Stimulated activated memory B cell treated with anti-CD40 and anti-IgM and Interleukin-4, amounts not matched to agents 10 μg/mL and 1 μg/mL and 100 μg/mL, for 72 hours (primary cell): Measurements from ENCODE around the gene CSNK1G1.

Source experiments
- ATAC-seq: fragments of 150-1000 bp; cut with Tn5 transposase; 2 replicates; pipeline ENCODE4 v1.10.0; 2021
- H3K27ac Mint-ChIP-seq: one replicate; pipeline ENCODE4 v1.8.0; 2022; ENCODE audit warnings: mild to moderate bottlenecking, mixed read lengths
- H3K27me3 Mint-ChIP-seq: one replicate; pipeline ENCODE4 v1.8.0; 2022; ENCODE audit warnings: mixed read lengths
- H3K36me3 Mint-ChIP-seq: one replicate; pipeline ENCODE4 v1.8.0; 2022; ENCODE audit warnings: mixed read lengths
- H3K4me1 Mint-ChIP-seq: one replicate; pipeline ENCODE4 v1.8.0; 2022; ENCODE audit warnings: mixed read lengths
- H3K4me3 Mint-ChIP-seq: one replicate; pipeline ENCODE4 v1.8.0; 2022; ENCODE audit warnings: mild to moderate bottlenecking, moderate library complexity, mixed read lengths
- H3K9me3 Mint-ChIP-seq: one replicate; pipeline ENCODE4 v1.8.0; 2022; ENCODE audit warnings: mixed read lengths

Gene CSNK1G1

DNA sequence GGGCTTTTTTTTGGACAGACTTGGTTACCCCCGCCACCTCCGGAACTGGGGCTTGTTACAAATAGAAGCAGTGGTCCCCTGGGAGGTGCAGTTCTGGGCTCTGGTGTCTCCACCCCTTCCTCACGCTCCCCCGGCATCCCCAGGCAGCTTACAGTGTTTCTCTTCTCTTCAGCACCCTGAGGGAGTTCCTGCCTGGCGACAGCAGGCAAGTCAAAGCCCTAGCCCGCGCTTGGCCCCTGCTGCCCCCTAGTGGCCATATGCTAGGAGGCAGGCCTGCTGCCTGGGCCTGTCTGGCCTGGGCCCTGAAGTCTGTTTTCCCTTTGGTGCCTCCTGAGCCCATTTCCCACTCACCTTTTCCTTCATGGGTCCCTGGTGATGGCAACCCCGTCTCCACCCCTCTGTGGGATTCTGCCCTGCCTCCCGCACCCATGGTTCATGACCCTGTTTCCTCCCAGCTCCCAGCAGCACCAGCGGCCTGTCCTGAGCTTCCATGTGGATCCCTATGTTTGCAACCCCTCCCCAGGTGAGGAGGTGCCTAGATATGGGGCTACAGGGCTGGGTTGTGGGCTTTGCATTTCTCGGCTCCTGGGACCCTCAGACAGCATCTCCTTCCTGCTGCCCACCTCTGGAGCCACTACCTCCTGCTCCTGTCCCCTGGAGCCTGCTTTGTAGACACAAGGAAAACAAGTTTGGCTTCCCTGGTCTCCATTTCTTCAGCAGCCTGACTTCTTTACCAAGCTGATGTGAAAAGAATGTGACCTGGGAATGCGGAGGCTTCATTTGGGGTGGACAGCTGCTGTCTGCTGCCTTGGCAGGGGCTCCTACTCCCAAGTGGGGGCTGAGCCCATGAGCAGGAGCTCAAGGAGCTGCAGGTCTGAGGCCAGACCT, 202.2 kb downstream of the CSNK1G1 start:
- no peaks in the 10 kb centered on the region for H3K27me3 Mint-ChIP-seq
- peaks cover 79% of the 10 kb centered on the region for H3K4me1 Mint-ChIP-seq
- H3K4me3 Mint-ChIP-seq, result peak overlapping the region; percentile 92
- peaks cover 41% of the 10 kb centered on the region for H3K36me3 Mint-ChIP-seq
- peak overlapping the region; percentile 50 for H3K27ac Mint-ChIP-seq
- peak; percentile 91 for ATAC-seq
- H3K9me3 Mint-ChIP-seq, result no peaks in the 10 kb centered on the region

DNA sequence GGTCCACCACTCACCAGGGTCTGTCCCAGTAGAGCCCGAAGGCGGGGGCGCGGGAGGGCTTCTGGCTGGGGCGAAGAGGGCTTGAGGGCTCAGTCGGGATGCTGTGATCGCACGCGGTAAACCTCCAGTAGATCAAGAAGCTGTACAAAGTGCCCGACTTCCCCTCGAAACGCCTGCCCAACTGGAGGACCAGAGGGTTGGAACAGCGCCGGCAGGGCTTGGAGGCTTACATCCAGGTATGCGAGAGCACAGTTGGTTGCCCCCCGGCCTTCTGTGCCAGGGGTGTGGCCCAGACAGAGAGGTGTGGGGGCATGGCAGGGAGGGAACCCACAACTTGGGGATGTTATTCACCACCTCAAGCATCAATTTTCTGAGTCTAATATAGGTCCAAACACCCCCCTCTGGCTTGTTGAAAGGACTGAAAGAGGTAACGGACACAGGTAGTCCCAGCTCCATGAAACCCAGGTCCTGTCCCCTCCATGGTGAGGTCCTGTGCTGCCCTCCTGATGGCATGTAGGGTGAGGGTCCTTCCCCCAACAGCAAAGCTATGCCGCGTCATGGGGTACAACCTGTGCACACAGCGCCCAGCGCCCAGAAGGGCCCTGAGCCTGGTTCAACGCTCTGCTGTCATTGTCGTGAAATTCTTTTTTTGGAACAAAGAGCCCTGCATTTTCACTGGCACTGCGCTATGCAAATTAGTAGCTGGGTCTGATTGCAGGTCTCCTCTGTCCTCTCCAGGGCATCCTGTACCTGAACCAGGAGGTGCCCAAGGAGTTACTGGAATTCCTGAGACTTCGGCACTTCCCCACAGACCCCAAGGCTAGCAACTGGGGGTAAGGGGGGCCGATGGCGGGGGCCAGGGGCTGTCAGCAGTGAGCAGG, 203.2 kb downstream of the CSNK1G1 start:
- peaks cover 31% of the 10 kb centered on the region for H3K36me3 Mint-ChIP-seq
- H3K27me3 Mint-ChIP-seq, result no peaks in the 10 kb centered on the region
- H3K9me3 Mint-ChIP-seq, result no peaks in the 10 kb centered on the region
- H3K4me3 Mint-ChIP-seq, result peak overlapping the region; percentile 92
- H3K4me1 Mint-ChIP-seq, result peaks cover 70% of the 10 kb centered on the region
- H3K27ac Mint-ChIP-seq, result peak overlapping the region; percentile 50
- ATAC-seq, result peak; percentile 58

DNA sequence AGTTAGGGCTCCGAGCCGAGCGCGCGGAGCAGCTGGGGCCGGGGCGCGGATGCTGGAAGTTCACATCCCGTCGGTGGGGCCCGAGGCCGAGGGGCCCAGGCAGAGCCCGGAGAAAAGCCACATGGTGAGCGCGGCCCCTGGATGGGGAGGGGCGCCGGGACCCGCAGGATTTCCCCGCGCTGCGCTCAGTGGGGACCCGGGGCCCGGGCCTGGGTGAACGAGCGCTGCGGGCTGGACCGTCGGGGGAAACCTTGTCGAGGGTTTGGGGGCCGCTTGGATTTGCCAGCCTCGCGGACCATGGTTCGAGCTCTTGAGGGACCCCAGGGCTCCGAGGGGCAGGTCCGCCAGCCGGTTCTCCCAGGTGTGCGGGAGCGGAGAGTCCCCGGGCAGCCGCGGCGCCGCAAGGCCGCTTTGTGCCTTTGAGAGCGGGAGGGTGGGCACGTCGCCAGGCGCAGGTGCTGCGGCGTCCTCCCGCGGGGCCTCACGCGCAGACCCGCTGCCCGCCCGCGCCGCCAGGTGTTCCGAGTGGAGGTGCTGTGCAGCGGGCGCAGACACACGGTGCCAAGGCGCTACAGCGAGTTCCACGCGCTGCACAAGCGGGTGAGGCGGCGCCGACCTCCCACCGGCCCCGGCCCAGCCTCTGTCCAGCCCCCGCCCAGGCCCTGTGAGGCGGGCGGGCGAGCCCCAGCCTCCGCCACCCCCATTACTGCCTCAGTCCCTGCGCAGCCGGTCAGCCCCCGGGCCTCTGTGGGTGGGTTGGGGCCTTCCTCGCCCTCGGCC, 204.1 kb downstream of the CSNK1G1 start, which contains the start of gene SNX22:
Gene SNX22, plus strand, starts transcription at position 5 of the 780 bp plus-strand sequence. Its CDS starts 45 bp downstream, at position 50.
- peak within 1 kb of the TSS; percentile 50 for H3K27ac Mint-ChIP-seq

DNA sequence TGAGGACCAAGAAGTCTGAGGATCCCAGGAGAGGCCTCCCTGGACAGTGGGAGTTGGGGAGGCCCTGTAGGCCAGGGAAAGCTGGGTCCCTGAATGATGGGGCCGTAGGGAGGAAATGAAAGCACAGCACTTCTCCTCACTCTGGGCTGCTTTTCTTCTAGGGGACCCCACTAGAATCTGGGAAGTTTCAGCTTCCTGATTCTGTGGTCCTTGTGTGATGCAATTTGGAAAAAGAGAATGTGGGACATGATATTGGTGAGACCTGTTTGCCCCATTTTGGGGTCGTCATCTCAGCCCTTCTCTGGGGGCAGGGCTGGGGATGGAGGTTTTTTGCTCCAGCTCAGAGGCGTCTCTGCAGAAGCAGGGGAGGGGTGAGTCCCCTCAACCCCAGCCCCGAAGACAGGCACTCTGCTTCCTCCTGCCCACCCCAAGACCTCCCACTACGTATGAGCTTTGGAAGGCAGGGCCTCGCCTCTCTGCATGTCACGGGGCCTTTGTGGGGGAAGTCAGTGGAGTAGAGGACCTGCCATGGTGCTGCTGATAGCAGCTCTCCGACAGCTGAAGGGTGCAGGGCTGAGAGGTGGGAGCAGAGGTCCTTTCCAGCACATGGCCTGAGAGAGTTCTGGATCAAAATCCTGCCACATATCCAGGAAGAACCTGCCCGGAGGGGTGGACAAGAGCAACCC, 205.9 kb downstream of the CSNK1G1 start:
- peaks cover 7% of the 10 kb centered on the region for H3K36me3 Mint-ChIP-seq
- no peak for ATAC-seq
- H3K27me3 Mint-ChIP-seq, result no peaks in the 10 kb centered on the region
- H3K27ac Mint-ChIP-seq, result peak overlapping the region; percentile 50
- no peaks in the 10 kb centered on the region for H3K9me3 Mint-ChIP-seq
- H3K4me1 Mint-ChIP-seq, result peaks cover 57% of the 10 kb centered on the region
- peak overlapping the region; percentile 30 for H3K4me3 Mint-ChIP-seq

More for the DNA sequence above, 204.1 kb downstream of the CSNK1G1 start, which contains the start of gene SNX22:
- H3K27me3 Mint-ChIP-seq, result no peaks in the 10 kb centered on the region
- H3K4me1 Mint-ChIP-seq, result peaks cover 62% of the 10 kb centered on the region
- H3K36me3 Mint-ChIP-seq, result peaks cover 25% of the 10 kb centered on the region
- H3K9me3 Mint-ChIP-seq, result no peaks in the 10 kb centered on the region
- peak; percentile 5 for ATAC-seq
- H3K4me3 Mint-ChIP-seq, result peak within 1 kb of the TSS; percentile 92

DNA sequence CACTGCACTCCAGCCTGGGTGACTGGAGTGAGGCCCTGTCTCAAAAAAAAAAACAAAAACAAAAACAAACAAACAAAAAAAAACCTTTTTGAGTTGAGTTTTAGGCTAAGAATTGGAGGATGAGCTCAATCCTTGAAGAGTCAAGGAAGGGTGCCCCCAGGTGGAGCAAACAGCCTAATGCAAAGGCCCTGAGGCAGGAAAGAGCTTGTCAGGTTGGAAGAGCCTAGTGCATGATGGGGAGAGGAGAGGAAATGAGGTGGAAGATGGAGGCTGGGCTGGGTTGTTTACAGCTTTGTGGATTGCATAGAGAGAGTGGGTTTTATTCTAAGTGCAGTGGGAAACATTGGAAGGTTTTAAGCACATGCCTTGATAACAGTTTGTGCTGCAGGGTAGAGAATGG, 206.5 kb downstream of the CSNK1G1 start:
- H3K9me3 Mint-ChIP-seq, result no peaks in the 10 kb centered on the region
- no peaks in the 10 kb centered on the region for H3K27me3 Mint-ChIP-seq
- H3K36me3 Mint-ChIP-seq, result peaks cover 3% of the 10 kb centered on the region
- no peak overlapping the region for H3K4me3 Mint-ChIP-seq
- H3K4me1 Mint-ChIP-seq, result peaks cover 59% of the 10 kb centered on the region
- no peak for ATAC-seq
- H3K27ac Mint-ChIP-seq, result peak overlapping the region; percentile 50

DNA sequence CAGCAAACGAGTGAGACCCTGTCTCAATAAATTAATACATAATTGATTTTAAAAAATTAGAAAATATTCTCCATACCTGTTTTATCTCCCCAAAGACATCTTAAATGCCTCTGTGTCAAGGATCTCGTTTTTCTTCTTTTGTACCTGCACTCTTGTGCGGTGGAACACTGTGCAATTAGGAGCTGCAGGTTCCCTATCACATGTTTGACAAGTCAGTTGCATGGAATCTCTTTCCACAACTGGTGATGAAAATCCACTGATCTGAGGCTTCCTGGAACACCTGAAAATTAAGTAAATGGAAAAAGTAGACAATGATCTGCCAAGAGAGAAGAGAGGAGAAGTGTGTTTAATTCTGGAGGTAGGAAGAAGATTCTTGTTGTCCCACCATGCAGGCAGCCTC, 207.4 kb downstream of the CSNK1G1 start:
- Mint-ChIP-seq H3K4me3 (no peak overlapping the region), H3K27ac (peak overlapping the region; percentile 4), H3K4me1 (peaks cover 60% of the 10 kb centered on the region), H3K9me3 (no peaks in the 10 kb centered on the region), H3K36me3 (no peaks in the 10 kb centered on the region), H3K27me3 (no peaks in the 10 kb centered on the region)
- no peak for ATAC-seq

DNA sequence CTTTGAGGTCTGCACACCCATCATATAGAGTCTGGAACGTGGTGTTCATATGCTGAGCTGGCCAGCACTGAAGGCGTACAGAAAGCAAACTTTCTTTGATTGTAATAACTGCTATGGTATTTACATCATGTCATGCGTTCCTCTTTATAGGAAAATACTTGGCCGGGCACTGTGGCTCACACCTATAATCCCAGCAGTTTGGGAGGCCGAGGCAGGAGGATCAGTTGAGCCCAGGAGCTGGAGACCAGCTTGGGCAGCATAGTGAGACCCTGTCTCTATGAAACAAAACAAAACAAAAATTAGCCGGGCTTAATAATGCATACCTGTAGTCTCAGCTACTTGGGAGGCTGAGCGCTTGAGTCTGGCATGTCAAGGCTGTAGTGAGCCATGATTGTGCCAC, 207.8 kb downstream of the CSNK1G1 start:
- Mint-ChIP-seq H3K9me3 (no peaks in the 10 kb centered on the region), H3K4me3 (no peak overlapping the region), H3K4me1 (peaks cover 60% of the 10 kb centered on the region), H3K36me3 (no peaks in the 10 kb centered on the region), H3K27ac (peak overlapping the region; percentile 4), H3K27me3 (no peaks in the 10 kb centered on the region)
- ATAC-seq, result no peak

DNA sequence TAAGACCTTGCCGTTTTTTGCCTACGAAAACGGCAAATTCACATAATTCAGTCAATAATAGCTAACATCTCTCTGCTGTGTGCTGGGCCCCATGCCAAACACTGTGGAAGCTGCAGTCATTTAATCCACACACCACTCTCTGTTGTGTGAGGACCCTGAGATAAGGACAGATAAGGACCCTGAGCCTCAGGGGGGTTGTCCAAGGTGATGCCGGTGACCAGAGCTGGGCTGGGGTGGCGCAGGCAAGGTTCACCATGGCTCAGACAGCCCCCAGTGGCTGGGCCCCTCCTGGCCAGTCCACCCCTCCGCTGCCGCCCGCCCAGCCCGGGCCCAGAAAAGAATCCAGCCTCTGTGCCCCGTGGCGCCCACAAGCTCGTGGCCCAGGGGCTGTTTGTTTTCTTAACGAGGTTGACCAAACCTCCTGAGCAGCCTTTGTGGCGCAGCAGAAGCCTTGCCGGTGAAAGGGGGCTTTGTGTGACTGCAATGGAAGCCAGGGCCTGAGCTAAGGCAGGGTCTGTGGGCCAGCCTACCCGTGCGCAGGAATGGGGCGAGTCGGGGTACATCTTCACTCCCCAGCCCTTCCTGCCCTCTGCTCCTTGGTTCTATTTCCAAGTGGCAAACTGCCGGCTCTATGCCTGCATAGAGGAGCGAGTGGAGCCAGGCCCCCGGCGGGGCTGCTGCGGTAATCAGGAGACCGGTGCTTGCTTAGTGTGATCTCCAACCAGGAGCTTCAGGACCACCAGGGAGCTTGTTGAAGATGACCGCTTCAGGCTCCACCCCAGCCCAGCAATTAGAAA, 208.9 kb downstream of the CSNK1G1 start:
- Mint-ChIP-seq H3K27me3 (no peaks in the 10 kb centered on the region), H3K9me3 (no peaks in the 10 kb centered on the region), H3K36me3 (peaks cover 5% of the 10 kb centered on the region), H3K27ac (no peak overlapping the region), H3K4me1 (peaks cover 59% of the 10 kb centered on the region), H3K4me3 (no peak overlapping the region)
- ATAC-seq, result no peak

DNA sequence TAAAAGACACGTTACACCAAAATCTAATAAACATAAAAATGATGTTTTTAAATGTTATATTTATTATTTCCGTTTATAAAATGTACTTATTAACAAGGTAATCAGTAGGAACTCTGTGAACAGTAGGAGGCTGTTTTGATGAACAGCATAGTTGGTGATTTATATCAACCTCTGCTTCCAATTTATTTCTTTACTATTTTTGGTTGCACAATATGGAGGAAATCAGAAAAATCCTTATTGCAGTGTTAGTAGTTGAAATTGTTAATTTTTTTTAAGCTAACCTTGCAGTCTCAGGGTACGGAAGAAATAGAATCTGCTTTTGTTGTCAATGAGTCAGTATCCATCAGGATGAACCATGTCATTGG, 209.5 kb downstream of the CSNK1G1 start:
- Mint-ChIP-seq H3K27me3 (no peaks in the 10 kb centered on the region), H3K27ac (no peak overlapping the region), H3K9me3 (no peaks in the 10 kb centered on the region), H3K4me3 (no peak overlapping the region), H3K36me3 (peaks cover 11% of the 10 kb centered on the region), H3K4me1 (peaks cover 65% of the 10 kb centered on the region)
- no peak for ATAC-seq

DNA sequence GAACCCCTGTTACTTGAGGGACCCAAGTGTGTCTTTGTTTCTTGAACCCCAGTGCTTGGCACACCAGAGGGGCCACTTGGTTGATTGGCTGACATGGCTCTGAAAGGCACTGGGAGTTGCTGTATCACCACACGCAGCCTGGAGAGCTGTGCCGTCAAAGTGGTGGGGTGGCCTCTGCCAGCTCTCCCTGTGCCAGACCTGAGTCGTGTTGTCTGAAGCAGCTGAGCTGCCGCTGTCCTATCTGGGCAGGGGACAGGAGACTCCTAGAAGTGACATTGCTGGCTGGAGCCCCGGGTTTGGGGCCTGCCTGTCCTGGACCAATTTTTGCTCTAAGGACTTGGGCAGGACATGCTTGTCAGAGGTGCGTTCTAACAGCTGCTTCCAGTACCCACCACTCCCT, 209.9 kb downstream of the CSNK1G1 start:
- peaks cover 66% of the 10 kb centered on the region for H3K4me1 Mint-ChIP-seq
- no peak for ATAC-seq
- H3K27me3 Mint-ChIP-seq, result no peaks in the 10 kb centered on the region
- H3K4me3 Mint-ChIP-seq, result no peak overlapping the region
- no peaks in the 10 kb centered on the region for H3K9me3 Mint-ChIP-seq
- H3K36me3 Mint-ChIP-seq, result peaks cover 16% of the 10 kb centered on the region
- H3K27ac Mint-ChIP-seq, result peak overlapping the region; percentile 100

DNA sequence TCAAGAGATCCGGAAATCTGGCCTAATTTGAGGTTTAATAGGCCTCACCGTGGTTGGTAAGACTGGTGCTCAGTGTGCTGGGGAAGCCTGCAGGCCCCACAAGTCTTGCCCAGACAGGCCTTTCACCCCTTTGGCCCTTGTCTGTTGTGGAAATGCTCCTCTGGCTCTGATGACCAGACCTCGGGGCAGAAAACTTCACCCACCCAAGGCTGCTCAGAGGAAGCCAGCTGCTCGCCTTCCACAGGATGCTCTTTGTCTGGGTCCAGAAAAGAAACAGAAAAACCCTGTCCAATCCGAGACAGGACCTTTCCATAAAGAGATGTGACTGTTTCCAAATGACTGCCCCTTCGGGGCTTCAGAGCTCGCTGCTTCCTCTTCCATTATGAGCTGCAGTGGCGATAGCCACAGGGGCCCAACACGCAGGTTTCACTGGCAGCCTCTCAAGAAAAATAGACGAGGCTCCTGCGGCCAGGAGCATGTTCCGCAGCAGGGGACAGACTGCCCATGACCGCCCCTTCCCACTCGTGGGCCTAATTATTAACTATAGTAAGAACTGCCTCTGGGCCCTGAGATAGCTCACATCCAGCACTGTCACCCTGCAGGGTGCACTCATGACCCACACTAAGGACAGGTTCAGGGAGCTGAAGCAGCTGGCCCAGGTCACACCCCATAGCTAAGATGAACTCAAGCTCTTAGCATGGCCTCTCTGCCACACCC, 211.2 kb downstream of the CSNK1G1 start:
- Mint-ChIP-seq H3K27me3 (no peaks in the 10 kb centered on the region), H3K4me3 (peak overlapping the region; percentile 63), H3K36me3 (peaks cover 22% of the 10 kb centered on the region), H3K9me3 (no peaks in the 10 kb centered on the region), H3K27ac (peak overlapping the region; percentile 100), H3K4me1 (peaks cover 54% of the 10 kb centered on the region)
- peak; percentile 94 for ATAC-seq

DNA sequence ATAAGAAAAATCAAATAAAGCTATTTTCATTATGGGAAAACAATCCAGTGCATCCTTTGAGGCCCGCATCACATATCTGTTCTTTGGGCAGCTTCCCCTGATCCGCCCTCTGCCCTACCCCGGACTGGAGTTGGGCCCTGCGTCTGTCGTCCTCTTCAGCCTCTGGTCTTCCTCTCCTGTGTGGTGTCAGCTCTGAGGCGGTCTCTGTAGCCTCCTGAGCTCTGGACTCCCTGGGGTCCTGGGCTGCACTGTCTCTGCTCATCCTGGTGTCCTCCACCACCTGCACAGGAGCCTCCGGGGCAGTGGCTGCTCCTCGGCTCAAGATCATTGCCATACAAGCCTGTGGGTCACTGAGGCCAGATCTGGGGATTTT, 211.8 kb downstream of the CSNK1G1 start:
- no peak for ATAC-seq
- Mint-ChIP-seq H3K4me3 (peak overlapping the region; percentile 63), H3K36me3 (peaks cover 22% of the 10 kb centered on the region), H3K27ac (peak overlapping the region; percentile 100), H3K4me1 (peaks cover 48% of the 10 kb centered on the region), H3K9me3 (no peaks in the 10 kb centered on the region), H3K27me3 (no peaks in the 10 kb centered on the region)

DNA sequence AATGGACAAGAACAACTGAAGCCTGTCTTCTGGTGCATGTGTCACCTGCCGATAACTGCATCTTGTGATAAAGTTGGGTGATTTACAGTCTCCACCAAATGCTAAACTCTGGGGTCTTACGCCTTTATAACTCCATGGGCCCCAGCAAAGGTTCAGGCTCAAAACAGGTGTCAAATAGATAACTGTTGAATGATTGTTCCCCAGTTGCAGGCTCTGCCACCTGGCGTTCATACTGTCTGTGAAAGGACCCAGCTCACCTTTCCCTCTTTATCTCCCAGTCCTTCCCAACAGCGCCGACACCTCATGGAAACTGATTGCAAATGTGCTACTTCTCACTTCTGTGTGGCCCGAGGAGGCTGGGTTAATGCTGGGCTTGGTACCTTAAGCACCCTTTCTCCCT, 212.7 kb downstream of the CSNK1G1 start:
- Mint-ChIP-seq H3K9me3 (no peaks in the 10 kb centered on the region), H3K4me3 (no peak overlapping the region), H3K27me3 (no peaks in the 10 kb centered on the region), H3K36me3 (peaks cover 24% of the 10 kb centered on the region), H3K27ac (peak overlapping the region; percentile 100), H3K4me1 (peaks cover 48% of the 10 kb centered on the region)
- ATAC-seq, result no peak
